Fibroblast of pulmonary artery (primary cell): ENCODE results near the gene TUBA4B.

Source experiments
- DNase-seq: peaks from one replicate; pipeline ENCODE4 v3.0.0-alpha.2; 2010; ENCODE audit warnings: low read depth
- H3K4me3 ChIP-seq: replicated peaks from 2 replicates; pipeline ENCODE4 v1.5.1; 2011; ENCODE audit warnings: low read depth, mild to moderate bottlenecking, control low read depth, low read length, moderate library complexity
- CTCF ChIP-seq: IDR thresholded peaks from 2 replicates; pipeline ENCODE4 v1.5.1; 2011; ENCODE audit warnings: mild to moderate bottlenecking, control low read depth, low read length, inconsistent platforms; ENCODE audit errors: missing control alignments

The TUBA4B gene

GRCh38 chr2:219271021-219271420 is 18.0 kb downstream of the TUBA4B start:
- DNase-seq, result no peak
- TF ChIP-seq CTCF, result no peak
- H3K4me3 ChIP-seq, result no peak overlapping the region

- no peak for TF ChIP-seq CTCF
Measured at GRCh38 chr2:219272356-219272755, 19.3 kb downstream of the TUBA4B start.

GRCh38 chr2:219272995-219273394 is 20.0 kb downstream of the TUBA4B start:
- TF ChIP-seq CTCF, result no peak
- no peak overlapping the region for H3K4me3 ChIP-seq

More at GRCh38 chr2:219272356-219272755, 19.3 kb downstream of the TUBA4B start:
- H3K4me3 ChIP-seq, result no peak overlapping the region
- DNase-seq, result no peak

GRCh38 chr2:219273937-219274336 is 20.9 kb downstream of the TUBA4B start:
- no peak overlapping the region for H3K4me3 ChIP-seq
- no peak for DNase-seq
- TF ChIP-seq CTCF, result no peak

More at GRCh38 chr2:219272995-219273394, 20.0 kb downstream of the TUBA4B start:
- DNase-seq, result no peak

- H3K4me3 ChIP-seq, result no peak overlapping the region
- DNase-seq, result peak; percentile 79
- no peak for TF ChIP-seq CTCF
Measured at GRCh38 chr2:219274361-219274921, 21.4 kb downstream of the TUBA4B start.

- no peak overlapping the region for H3K4me3 ChIP-seq
- TF ChIP-seq CTCF, result peak; percentile 97
- peak; percentile 82 for DNase-seq
Measured at GRCh38 chr2:219277703-219278654, 24.9 kb downstream of the TUBA4B start.
